ENCODE measurements around the gene DSG2. TPM values are rescaled to one million over a fixed set of nuclear protein-coding genes. Genes with fewer than 3 reads are reported as not detected.
"Not testable (repeated sequence)": the region's sequence is repeated elsewhere in the genome, so short reads cannot be mapped to it uniquely, and the experiment has no call there.

The DSG2 gene
- total RNA-seq, 1 donor from 2014 or later, result 1.4 TPM

GRCh38 chr18:31506024-31506742 lies 8.2 kb downstream of the DSG2 start:
- H3K27me3 Mint-ChIP-seq (ENCODE audit: low read depth), result peaks cover 3% of the 10 kb centered on the region
- no peak overlapping the region for H3K4me3 Mint-ChIP-seq (ENCODE audit: low read depth)
- DNase-seq (ENCODE audit: low spot score), result no peak
- no peak overlapping the region for H3K27ac Mint-ChIP-seq
- H3K36me3 Mint-ChIP-seq (ENCODE audit: low read depth), result no peaks in the 10 kb centered on the region
- no peaks in the 10 kb centered on the region for H3K4me1 Mint-ChIP-seq (ENCODE audit: low read depth)
- intact Hi-C loops (cut with micrococcal nuclease), result no loop called here
- H3K9me3 Mint-ChIP-seq, result no peaks in the 10 kb centered on the region

- H3K9me3 Mint-ChIP-seq; intact Hi-C loops (cut with micrococcal nuclease); H3K27ac Mint-ChIP-seq; H3K27me3 Mint-ChIP-seq (ENCODE audit: low read depth); H3K4me3 Mint-ChIP-seq (ENCODE audit: low read depth); H3K4me1 Mint-ChIP-seq (ENCODE audit: low read depth); H3K36me3 Mint-ChIP-seq (ENCODE audit: low read depth); DNase-seq (ENCODE audit: low spot score): not testable (repeated sequence)
These were observed 9.1 kb downstream of the DSG2 start for GRCh38 chr18:31507124-31507523.

GRCh38 chr18:31508781-31509180 lies 10.8 kb downstream of the DSG2 start:
- Mint-ChIP-seq H3K36me3 (ENCODE audit: low read depth) (no peaks in the 10 kb centered on the region), H3K4me3 (ENCODE audit: low read depth) (no peak overlapping the region), H3K27ac (no peak overlapping the region), H3K27me3 (ENCODE audit: low read depth) (peaks cover 2% of the 10 kb centered on the region), H3K4me1 (ENCODE audit: low read depth) (no peaks in the 10 kb centered on the region), H3K9me3 (no peaks in the 10 kb centered on the region)
- intact Hi-C loops (cut with micrococcal nuclease), result no loop called here
- DNase-seq (ENCODE audit: low spot score), result no peak

- intact Hi-C loops (cut with micrococcal nuclease), result no loop called here
- no peak overlapping the region for H3K27ac Mint-ChIP-seq
These were observed 11.6 kb downstream of the DSG2 start for GRCh38 chr18:31509571-31509970.

GRCh38 chr18:31510319-31510718 lies 12.3 kb downstream of the DSG2 start:
- H3K9me3 Mint-ChIP-seq, result no peaks in the 10 kb centered on the region
- no peak overlapping the region for H3K27ac Mint-ChIP-seq
- H3K27me3 Mint-ChIP-seq (ENCODE audit: low read depth), result peaks cover 2% of the 10 kb centered on the region
- H3K4me3 Mint-ChIP-seq (ENCODE audit: low read depth), result no peak overlapping the region
- no peak for DNase-seq (ENCODE audit: low spot score)
- H3K4me1 Mint-ChIP-seq (ENCODE audit: low read depth), result no peaks in the 10 kb centered on the region
- intact Hi-C loops (cut with micrococcal nuclease), result no loop called here
- no peaks in the 10 kb centered on the region for H3K36me3 Mint-ChIP-seq (ENCODE audit: low read depth)

More at GRCh38 chr18:31509571-31509970, 11.6 kb downstream of the DSG2 start:
- no peak for DNase-seq (ENCODE audit: low spot score)
- peaks cover 2% of the 10 kb centered on the region for H3K27me3 Mint-ChIP-seq (ENCODE audit: low read depth)
- no peaks in the 10 kb centered on the region for H3K9me3 Mint-ChIP-seq
- H3K4me3 Mint-ChIP-seq (ENCODE audit: low read depth), result no peak overlapping the region
- no peaks in the 10 kb centered on the region for H3K4me1 Mint-ChIP-seq (ENCODE audit: low read depth)
- no peaks in the 10 kb centered on the region for H3K36me3 Mint-ChIP-seq (ENCODE audit: low read depth)

GRCh38 chr18:31511098-31511497 lies 13.1 kb downstream of the DSG2 start:
- no peak for DNase-seq (ENCODE audit: low spot score)
- no peaks in the 10 kb centered on the region for H3K4me1 Mint-ChIP-seq (ENCODE audit: low read depth)
- intact Hi-C loops (cut with micrococcal nuclease), result no loop called here
- no peak overlapping the region for H3K4me3 Mint-ChIP-seq (ENCODE audit: low read depth)
- H3K27me3 Mint-ChIP-seq (ENCODE audit: low read depth), result peaks cover 2% of the 10 kb centered on the region
- no peaks in the 10 kb centered on the region for H3K36me3 Mint-ChIP-seq (ENCODE audit: low read depth)
- no peak overlapping the region for H3K27ac Mint-ChIP-seq
- no peaks in the 10 kb centered on the region for H3K9me3 Mint-ChIP-seq

- intact Hi-C loops (cut with micrococcal nuclease), result no loop called here
- H3K9me3 Mint-ChIP-seq, result no peaks in the 10 kb centered on the region
- H3K27ac Mint-ChIP-seq, result no peak overlapping the region
- no peak overlapping the region for H3K4me3 Mint-ChIP-seq (ENCODE audit: low read depth)
- H3K27me3 Mint-ChIP-seq (ENCODE audit: low read depth), result peaks cover 2% of the 10 kb centered on the region
- no peaks in the 10 kb centered on the region for H3K36me3 Mint-ChIP-seq (ENCODE audit: low read depth)
- H3K4me1 Mint-ChIP-seq (ENCODE audit: low read depth), result no peaks in the 10 kb centered on the region
- DNase-seq (ENCODE audit: low spot score), result no peak
These were observed 14.3 kb downstream of the DSG2 start for GRCh38 chr18:31512203-31512764.

GRCh38 chr18:31513189-31513935 lies 15.4 kb downstream of the DSG2 start:
- H3K4me1 Mint-ChIP-seq (ENCODE audit: low read depth), result no peaks in the 10 kb centered on the region
- no peak for DNase-seq (ENCODE audit: low spot score)
- H3K27me3 Mint-ChIP-seq (ENCODE audit: low read depth), result peaks cover 2% of the 10 kb centered on the region
- intact Hi-C loops (cut with micrococcal nuclease), result no loop called here
- no peak overlapping the region for H3K27ac Mint-ChIP-seq
- H3K36me3 Mint-ChIP-seq (ENCODE audit: low read depth), result no peaks in the 10 kb centered on the region
- no peak overlapping the region for H3K4me3 Mint-ChIP-seq (ENCODE audit: low read depth)
- H3K9me3 Mint-ChIP-seq, result no peaks in the 10 kb centered on the region

- intact Hi-C loops (cut with micrococcal nuclease), result no loop called here
- no peaks in the 10 kb centered on the region for H3K4me1 Mint-ChIP-seq (ENCODE audit: low read depth)
- H3K36me3 Mint-ChIP-seq (ENCODE audit: low read depth), result no peaks in the 10 kb centered on the region
- H3K27me3 Mint-ChIP-seq (ENCODE audit: low read depth), result peaks cover 2% of the 10 kb centered on the region
- no peak overlapping the region for H3K4me3 Mint-ChIP-seq (ENCODE audit: low read depth)
- H3K9me3 Mint-ChIP-seq, result no peaks in the 10 kb centered on the region
- no peak overlapping the region for H3K27ac Mint-ChIP-seq
- no peak for DNase-seq (ENCODE audit: low spot score)
These were observed 18.5 kb downstream of the DSG2 start for GRCh38 chr18:31516437-31516836.

- Mint-ChIP-seq H3K36me3 (ENCODE audit: low read depth) (no peaks in the 10 kb centered on the region), H3K4me3 (ENCODE audit: low read depth) (no peak overlapping the region), H3K27me3 (ENCODE audit: low read depth) (no peaks in the 10 kb centered on the region), H3K27ac (no peak overlapping the region), H3K9me3 (no peaks in the 10 kb centered on the region), H3K4me1 (ENCODE audit: low read depth) (no peaks in the 10 kb centered on the region)
- intact Hi-C loops (cut with micrococcal nuclease), result no loop called here
- no peak for DNase-seq (ENCODE audit: low spot score)
These were observed 28.4 kb downstream of the DSG2 start for GRCh38 chr18:31526374-31526773.

GRCh38 chr18:31533236-31533635 lies 35.3 kb downstream of the DSG2 start:
- Mint-ChIP-seq H3K9me3 (no peaks in the 10 kb centered on the region), H3K36me3 (ENCODE audit: low read depth) (no peaks in the 10 kb centered on the region), H3K27ac (no peak overlapping the region), H3K4me1 (ENCODE audit: low read depth) (no peaks in the 10 kb centered on the region), H3K4me3 (ENCODE audit: low read depth) (no peak overlapping the region), H3K27me3 (ENCODE audit: low read depth) (no peaks in the 10 kb centered on the region)
- DNase-seq (ENCODE audit: low spot score), result no peak
- intact Hi-C loops (cut with micrococcal nuclease), result no loop called here

- Mint-ChIP-seq H3K4me3 (ENCODE audit: low read depth) (no peak overlapping the region), H3K27ac (no peak overlapping the region), H3K4me1 (ENCODE audit: low read depth) (no peaks in the 10 kb centered on the region), H3K27me3 (ENCODE audit: low read depth) (no peaks in the 10 kb centered on the region), H3K9me3 (no peaks in the 10 kb centered on the region), H3K36me3 (ENCODE audit: low read depth) (no peaks in the 10 kb centered on the region)
- intact Hi-C loops (cut with micrococcal nuclease), result no loop called here
- no peak for DNase-seq (ENCODE audit: low spot score)
These were observed 40.9 kb downstream of the DSG2 start for GRCh38 chr18:31538837-31539236.

GRCh38 chr18:31546476-31546875 lies 48.5 kb downstream of the DSG2 start:
- no peaks in the 10 kb centered on the region for H3K9me3 Mint-ChIP-seq

More at GRCh38 chr18:31546476-31546875, 48.5 kb downstream of the DSG2 start:
- no peak overlapping the region for H3K27ac Mint-ChIP-seq
- no peak for DNase-seq (ENCODE audit: low spot score)
- H3K4me1 Mint-ChIP-seq (ENCODE audit: low read depth), result no peaks in the 10 kb centered on the region
- no peak overlapping the region for H3K4me3 Mint-ChIP-seq (ENCODE audit: low read depth)
- H3K27me3 Mint-ChIP-seq (ENCODE audit: low read depth), result no peaks in the 10 kb centered on the region
- H3K36me3 Mint-ChIP-seq (ENCODE audit: low read depth), result no peaks in the 10 kb centered on the region
- intact Hi-C loops (cut with micrococcal nuclease), result no loop called here

Data from activated T-helper 2 cell treated with anti-CD3 and anti-CD28 coated beads, Interferon-gamma antibody, Interleukin-2, Interleukin-4, amounts not matched to agents 10 μg/mL and 5 μg/mL and 100 μg/mL, durations not matched to agents 14 hours and 24 hours and 36 hours (primary cell).